LNCAP (cell line): Measurements from ENCODE around the gene MADD.

Source experiments
- TF ChIP-seq, protein P1 (sequence below): fragments of 450-650 bp; IDR thresholded peaks from 2 replicates; pipeline ENCODE4 v1.5.1; 2017; ENCODE audit warnings: mild to moderate bottlenecking

The MADD gene

DNA sequence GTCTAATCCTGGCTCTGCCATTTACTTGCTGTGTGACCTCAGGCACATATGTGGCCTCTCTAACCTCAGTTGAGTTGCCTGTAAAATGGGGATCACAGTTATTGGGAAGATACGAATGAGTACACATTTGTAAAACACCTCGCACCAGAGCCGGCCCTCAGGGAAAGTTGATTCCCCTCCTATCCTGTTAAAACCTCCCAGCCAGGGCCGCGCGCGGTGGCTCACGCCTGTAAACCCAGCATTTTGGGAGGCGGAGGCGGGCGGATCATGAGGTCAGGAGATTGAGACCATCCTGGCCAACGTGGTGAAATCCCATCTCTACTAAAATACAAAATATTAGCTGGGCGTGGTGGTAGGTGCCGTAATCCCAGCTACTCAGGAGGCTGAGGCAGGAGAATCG, 90.4 kb downstream of the MADD start:
- TF ChIP-seq, protein P1, sequence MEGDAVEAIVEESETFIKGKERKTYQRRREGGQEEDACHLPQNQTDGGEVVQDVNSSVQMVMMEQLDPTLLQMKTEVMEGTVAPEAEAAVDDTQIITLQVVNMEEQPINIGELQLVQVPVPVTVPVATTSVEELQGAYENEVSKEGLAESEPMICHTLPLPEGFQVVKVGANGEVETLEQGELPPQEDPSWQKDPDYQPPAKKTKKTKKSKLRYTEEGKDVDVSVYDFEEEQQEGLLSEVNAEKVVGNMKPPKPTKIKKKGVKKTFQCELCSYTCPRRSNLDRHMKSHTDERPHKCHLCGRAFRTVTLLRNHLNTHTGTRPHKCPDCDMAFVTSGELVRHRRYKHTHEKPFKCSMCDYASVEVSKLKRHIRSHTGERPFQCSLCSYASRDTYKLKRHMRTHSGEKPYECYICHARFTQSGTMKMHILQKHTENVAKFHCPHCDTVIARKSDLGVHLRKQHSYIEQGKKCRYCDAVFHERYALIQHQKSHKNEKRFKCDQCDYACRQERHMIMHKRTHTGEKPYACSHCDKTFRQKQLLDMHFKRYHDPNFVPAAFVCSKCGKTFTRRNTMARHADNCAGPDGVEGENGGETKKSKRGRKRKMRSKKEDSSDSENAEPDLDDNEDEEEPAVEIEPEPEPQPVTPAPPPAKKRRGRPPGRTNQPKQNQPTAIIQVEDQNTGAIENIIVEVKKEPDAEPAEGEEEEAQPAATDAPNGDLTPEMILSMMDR: no peak

GRCh38 chr11:47361419-47361818, 91.5 kb downstream of the MADD start:
- TF ChIP-seq, protein P1: no peak

- TF ChIP-seq, protein P1: no peak
Measured at GRCh38 chr11:47366020-47366490, 96.1 kb downstream of the MADD start.

- TF ChIP-seq, protein P1: no peak
Measured at GRCh38 chr11:47369676-47370075, 99.7 kb downstream of the MADD start.

DNA sequence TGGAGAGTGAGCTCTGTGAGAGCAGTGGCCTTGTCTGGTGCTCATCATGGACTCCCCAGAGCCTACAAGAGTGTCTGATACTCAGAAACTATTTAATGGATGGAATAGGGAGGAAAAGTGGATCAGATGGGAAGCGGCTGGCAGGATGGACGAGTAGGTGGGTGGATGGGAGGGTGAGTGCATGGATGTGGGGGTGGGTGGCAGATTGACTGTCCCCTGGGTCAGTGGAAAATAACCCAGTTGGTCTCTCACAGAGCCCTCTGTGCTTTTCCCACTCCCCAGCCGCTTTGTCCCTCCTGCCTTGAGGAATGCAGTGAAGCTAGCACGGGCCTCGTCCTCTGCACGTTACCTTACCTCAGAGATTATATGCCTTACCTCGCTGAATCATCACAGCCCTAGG, 102.5 kb downstream of the MADD start:
- TF ChIP-seq, protein P1: no peak

GRCh38 chr11:47373876-47374719, 104.2 kb downstream of the MADD start:
- TF ChIP-seq, protein P1: peak; percentile 94

DNA sequence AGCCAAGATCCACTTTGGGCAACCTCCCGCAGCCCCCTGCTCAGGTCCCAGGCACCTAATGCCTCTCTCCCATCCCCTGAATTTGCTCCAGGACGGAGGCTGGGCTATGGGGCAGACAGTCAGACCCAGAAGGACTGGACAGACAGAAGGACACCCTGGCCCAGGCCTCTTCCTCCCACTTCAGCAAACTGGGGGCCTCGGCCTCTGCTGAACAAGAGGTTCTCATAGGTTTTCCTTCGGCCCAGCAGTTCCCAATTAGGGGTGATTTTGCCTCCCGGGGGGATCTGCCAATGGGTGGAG, 104.7 kb downstream of the MADD start:
- TF ChIP-seq, protein P1: no peak
